ENCODE data around the gene SMAD3.

SMAD3 gene

DNA sequence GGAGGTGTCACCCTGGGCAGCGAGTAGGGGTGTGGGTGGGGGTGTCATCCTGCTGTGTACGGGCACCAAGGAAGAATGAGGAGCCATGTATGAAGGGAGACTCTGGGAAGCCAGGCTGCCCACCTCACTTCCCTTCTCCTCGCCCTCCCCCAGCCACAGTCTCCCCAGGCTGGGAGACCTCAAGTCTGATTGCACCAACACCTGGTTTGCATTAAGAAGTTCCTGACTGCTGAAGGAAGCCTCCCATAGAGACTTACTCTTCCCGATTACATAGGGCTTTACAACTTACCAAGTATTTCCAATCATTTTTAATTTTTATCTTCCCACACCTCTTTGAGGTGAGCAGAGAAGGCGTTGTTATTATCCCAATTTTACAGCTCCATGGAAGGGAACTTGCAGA, 29.5 kb upstream of the SMAD3 start:
- no peaks in the 10 kb centered on the region for H3K36me3 ChIP-seq (ENCODE audit: control insufficient read depth in 4 of 4, insufficient read depth in 4 of 4, low read length in 3 of 4)
- DNase-seq, result no peak
- POLR2A ChIA-PET, result no interaction called here
- H3K4me1 ChIP-seq (ENCODE audit: control extremely low read depth in 1 of 4, control insufficient read depth in 4 of 4, insufficient read depth in 4 of 4, low read length in 3 of 4), result peaks cover 11 to 35% (median 28%) of the 10 kb centered on the region in 4 experiments
- H3K27ac ChIP-seq (ENCODE audit: insufficient read depth in 1 of 2, low read depth in 1 of 2, low read length in 2 of 2, poor library complexity in 1 of 2, severe bottlenecking in 2 of 2), result no peak overlapping the region
- H3K4me3 ChIP-seq (ENCODE audit: control insufficient read depth in 1 of 7, extremely low read depth in 1 of 7, insufficient read depth in 4 of 7, low read depth in 2 of 7, low read length in 6 of 7), result no peak overlapping the region
- peaks cover 0 to 17% (median 5%) of the 10 kb centered on the region in 5 experiments for H3K27me3 ChIP-seq (replicated peaks in 2 of 5; ENCODE audit: control insufficient read depth in 4 of 5, insufficient read depth in 5 of 5, low read length in 4 of 5)
- CTCF ChIA-PET, result interaction anchor here (4.0 kb wide), 1 partner anchor 9 kb away, joined by 14 read pairs; no protein-coding TSS in a partner anchor
- no peaks in the 10 kb centered on the region for H3K9me3 ChIP-seq (ENCODE audit: control extremely low read depth in 1 of 5, control insufficient read depth in 4 of 5, insufficient read depth in 2 of 5, low read depth in 1 of 5, low read length in 4 of 5)
- 93% methylated on average over 3 of the region's 5 CpGs for WGBS (ENCODE audit: insufficient coverage)

DNA sequence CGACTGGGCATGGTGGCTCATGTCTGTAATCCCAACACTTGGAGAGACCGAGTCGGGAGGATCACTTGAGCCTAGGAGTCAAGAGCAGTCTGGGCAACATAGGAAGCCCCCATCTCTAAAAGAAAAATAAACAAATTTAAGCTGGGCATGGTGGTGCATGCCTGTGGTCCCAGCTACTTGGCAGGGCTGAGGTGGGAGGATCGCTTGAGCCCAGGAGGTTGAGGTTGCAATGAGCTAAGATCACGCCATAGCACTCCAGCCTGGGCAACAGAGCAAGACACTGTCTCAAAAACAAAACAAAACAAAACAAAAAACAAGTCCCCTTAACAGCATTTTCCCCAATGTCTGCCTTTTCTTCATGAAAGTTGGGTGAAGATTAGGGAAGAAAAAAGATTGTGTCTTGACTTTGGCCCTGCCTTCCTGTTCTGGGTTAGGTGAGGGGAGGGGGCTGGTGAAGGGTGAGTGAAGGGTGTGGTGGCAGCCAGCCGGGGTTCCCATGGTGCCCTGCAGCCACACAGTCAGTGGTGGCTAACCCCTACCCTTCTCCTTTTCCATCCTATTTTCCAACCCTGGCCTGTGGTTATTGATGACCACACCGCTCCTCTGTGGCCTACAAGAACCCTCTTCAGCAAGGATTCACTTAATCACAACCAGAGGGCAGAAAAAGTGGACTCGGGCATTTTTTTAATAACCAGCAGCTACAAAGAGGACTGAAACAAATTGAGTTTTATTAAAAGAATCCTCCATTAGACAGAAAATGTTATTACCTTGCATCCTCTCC, 28.4 kb upstream of the SMAD3 start:
- POLR2A ChIA-PET, result no interaction called here
- CTCF ChIA-PET, result interaction anchor here (0.9 to 4.0 kb wide), 3 partner anchors 10 to 29 kb away, joined by 3 to 14 read pairs (median 4); partner anchors contain the start of gene SMAD3
- H3K27ac ChIP-seq (ENCODE audit: insufficient read depth in 1 of 2, low read depth in 1 of 2, low read length in 2 of 2, poor library complexity in 1 of 2, severe bottlenecking in 2 of 2), result no peak overlapping the region

DNA sequence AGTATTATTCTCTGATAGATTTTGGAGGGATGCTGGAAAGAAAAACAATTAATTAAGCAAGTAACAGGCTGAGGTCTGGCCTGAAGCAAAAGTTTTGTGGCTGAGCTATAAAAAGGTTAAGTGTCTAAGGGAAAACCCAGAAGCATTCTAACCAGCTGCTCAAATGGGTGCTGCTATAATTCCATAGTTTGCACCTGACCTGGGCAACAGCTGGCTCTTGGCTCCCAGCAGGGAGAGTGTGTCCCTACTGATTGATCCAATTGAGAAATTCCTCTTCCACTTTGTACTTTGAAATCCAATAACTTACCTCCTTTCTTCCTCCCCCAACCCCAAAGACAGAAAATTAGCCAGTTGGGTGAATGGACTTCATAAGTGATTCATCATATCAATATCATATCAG, 27.7 kb upstream of the SMAD3 start:
- ChIA-PET CTCF (interaction anchor here (0.9 to 4.0 kb wide), 3 partner anchors 10 to 28 kb away, joined by 3 to 14 read pairs (median 4); partner anchors contain the start of gene SMAD3), POLR2A (no interaction called here)
- Histone ChIP-seq H3K9me3 (ENCODE audit: control extremely low read depth in 1 of 5, control insufficient read depth in 4 of 5, insufficient read depth in 2 of 5, low read depth in 1 of 5, low read length in 4 of 5) (no peaks in the 10 kb centered on the region), H3K4me1 (ENCODE audit: control extremely low read depth in 1 of 4, control insufficient read depth in 4 of 4, insufficient read depth in 4 of 4, low read length in 3 of 4) (peaks cover 11 to 44% (median 37%) of the 10 kb centered on the region in 4 experiments), H3K27ac (ENCODE audit: insufficient read depth in 1 of 2, low read depth in 1 of 2, low read length in 2 of 2, poor library complexity in 1 of 2, severe bottlenecking in 2 of 2) (no peak overlapping the region), H3K4me3 (ENCODE audit: control insufficient read depth in 1 of 7, extremely low read depth in 1 of 7, insufficient read depth in 4 of 7, low read depth in 2 of 7, low read length in 6 of 7) (no peak overlapping the region), H3K27me3 (replicated peaks in 2 of 5; ENCODE audit: control insufficient read depth in 4 of 5, insufficient read depth in 5 of 5, low read length in 4 of 5) (peaks cover 0 to 13% (median 5%) of the 10 kb centered on the region in 5 experiments), H3K36me3 (ENCODE audit: control insufficient read depth in 4 of 4, insufficient read depth in 4 of 4, low read length in 3 of 4) (no peaks in the 10 kb centered on the region)
- DNase-seq, result no peak

More for the DNA sequence above, 28.4 kb upstream of the SMAD3 start:
- peaks cover 0 to 17% (median 5%) of the 10 kb centered on the region in 5 experiments for H3K27me3 ChIP-seq (replicated peaks in 2 of 5; ENCODE audit: control insufficient read depth in 4 of 5, insufficient read depth in 5 of 5, low read length in 4 of 5)
- 90% methylated on average over 2 of the region's 8 CpGs for WGBS (ENCODE audit: insufficient coverage)
- H3K4me1 ChIP-seq (ENCODE audit: control extremely low read depth in 1 of 4, control insufficient read depth in 4 of 4, insufficient read depth in 4 of 4, low read length in 3 of 4), result peaks cover 11 to 36% (median 33%) of the 10 kb centered on the region in 4 experiments
- peak overlapping the region in 1 of 7 experiments; percentile 19 for H3K4me3 ChIP-seq (ENCODE audit: control insufficient read depth in 1 of 7, extremely low read depth in 1 of 7, insufficient read depth in 4 of 7, low read depth in 2 of 7, low read length in 6 of 7)
- DNase-seq, result peak in 2 of 3 donors; percentile 48 to 61
- no peaks in the 10 kb centered on the region for H3K9me3 ChIP-seq (ENCODE audit: control extremely low read depth in 1 of 5, control insufficient read depth in 4 of 5, insufficient read depth in 2 of 5, low read depth in 1 of 5, low read length in 4 of 5)
- H3K36me3 ChIP-seq (ENCODE audit: control insufficient read depth in 4 of 4, insufficient read depth in 4 of 4, low read length in 3 of 4), result no peaks in the 10 kb centered on the region

DNA sequence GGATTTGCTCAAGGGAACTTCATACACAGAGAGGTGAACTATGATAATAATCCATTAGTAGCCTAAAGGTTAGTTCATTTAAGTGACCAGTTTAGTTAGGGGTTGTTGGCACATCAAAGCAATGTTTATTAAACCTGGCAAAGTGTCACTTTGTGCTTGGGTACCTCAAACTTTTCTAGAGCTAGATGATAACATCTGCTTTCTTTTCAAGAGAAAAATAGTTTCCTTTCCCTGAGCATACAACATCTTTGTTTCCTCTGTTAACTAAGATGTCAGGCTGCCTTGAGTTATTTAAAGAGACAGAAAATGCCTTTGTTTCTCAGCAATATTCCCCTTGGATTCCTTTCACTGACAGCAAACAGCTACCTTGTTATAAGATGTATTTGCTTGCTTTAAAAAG, 26.7 kb upstream of the SMAD3 start:
- Histone ChIP-seq H3K9me3 (ENCODE audit: control extremely low read depth in 1 of 5, control insufficient read depth in 4 of 5, insufficient read depth in 2 of 5, low read depth in 1 of 5, low read length in 4 of 5) (no peaks in the 10 kb centered on the region), H3K4me3 (ENCODE audit: control insufficient read depth in 1 of 7, extremely low read depth in 1 of 7, insufficient read depth in 4 of 7, low read depth in 2 of 7, low read length in 6 of 7) (no peak overlapping the region), H3K27ac (ENCODE audit: insufficient read depth in 1 of 2, low read depth in 1 of 2, low read length in 2 of 2, poor library complexity in 1 of 2, severe bottlenecking in 2 of 2) (no peak overlapping the region), H3K27me3 (replicated peaks in 2 of 5; ENCODE audit: control insufficient read depth in 4 of 5, insufficient read depth in 5 of 5, low read length in 4 of 5) (peaks cover 0 to 4% (median 0%) of the 10 kb centered on the region in 5 experiments), H3K4me1 (ENCODE audit: control extremely low read depth in 1 of 4, control insufficient read depth in 4 of 4, insufficient read depth in 4 of 4, low read length in 3 of 4) (peaks cover 11 to 43% (median 30%) of the 10 kb centered on the region in 4 experiments), H3K36me3 (ENCODE audit: control insufficient read depth in 4 of 4, insufficient read depth in 4 of 4, low read length in 3 of 4) (no peaks in the 10 kb centered on the region)
- POLR2A ChIA-PET, result no interaction called here
- DNase-seq, result peak in 1 of 3 donors; percentile 42
- CTCF ChIA-PET, result interaction anchor here (1.4 to 4.0 kb wide), 2 partner anchors 9 to 12 kb away, joined by 4 to 14 read pairs; no protein-coding TSS in a partner anchor

DNA sequence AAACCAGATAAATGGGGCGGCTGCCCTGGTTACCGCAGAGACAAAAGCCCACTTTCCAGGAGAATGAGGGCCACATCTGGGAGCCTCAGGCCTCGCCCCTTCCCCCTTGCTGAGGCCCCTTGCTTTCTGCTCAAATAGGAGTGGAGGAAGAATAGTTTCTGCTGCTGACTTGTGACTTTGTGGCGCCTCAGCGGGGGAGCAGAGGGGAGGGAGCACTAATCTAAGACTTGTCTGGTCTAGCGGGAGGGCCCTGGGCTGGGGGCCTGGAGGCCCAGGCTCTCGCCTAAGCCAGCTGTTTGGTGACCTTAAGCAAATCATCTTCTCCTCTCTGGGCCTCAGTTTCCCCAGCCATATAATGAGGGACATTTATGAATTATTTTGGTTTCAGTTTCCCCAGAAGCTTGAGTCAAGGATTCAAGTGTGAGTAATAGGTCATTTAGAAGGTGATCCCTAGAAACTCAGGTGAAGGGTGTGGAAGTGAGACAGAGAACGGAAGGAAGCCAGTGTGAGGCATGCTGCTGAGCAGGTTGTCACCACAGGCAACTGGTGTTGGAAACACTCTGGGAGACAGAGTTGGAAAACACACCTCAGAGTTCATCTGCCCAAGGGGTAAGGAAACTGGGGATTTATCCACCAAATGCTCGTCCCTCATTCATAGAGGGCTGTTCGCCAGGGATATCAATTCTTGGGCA, 25.9 kb upstream of the SMAD3 start:
- 38% methylated on average over 8 of the region's 10 CpGs for WGBS (ENCODE audit: insufficient coverage)
- peak overlapping the region in 1 of 2 experiments; percentile 65 for H3K27ac ChIP-seq (ENCODE audit: insufficient read depth in 1 of 2, low read depth in 1 of 2, low read length in 2 of 2, poor library complexity in 1 of 2, severe bottlenecking in 2 of 2)
- H3K4me3 ChIP-seq (ENCODE audit: control insufficient read depth in 1 of 7, extremely low read depth in 1 of 7, insufficient read depth in 4 of 7, low read depth in 2 of 7, low read length in 6 of 7), result peak overlapping the region in 4 of 7 experiments; percentile 11 to 53 (median 34)
- ChIA-PET CTCF (interaction anchor here (4.0 kb wide), 1 partner anchor 12 kb away, joined by 14 read pairs; no protein-coding TSS in a partner anchor), POLR2A (no interaction called here)
- peaks cover 11 to 40% (median 27%) of the 10 kb centered on the region in 4 experiments for H3K4me1 ChIP-seq (ENCODE audit: control extremely low read depth in 1 of 4, control insufficient read depth in 4 of 4, insufficient read depth in 4 of 4, low read length in 3 of 4)
- peak; percentile 44 to 91 (median 83) for DNase-seq
- H3K9me3 ChIP-seq (ENCODE audit: control extremely low read depth in 1 of 5, control insufficient read depth in 4 of 5, insufficient read depth in 2 of 5, low read depth in 1 of 5, low read length in 4 of 5), result no peaks in the 10 kb centered on the region
- H3K27me3 ChIP-seq (replicated peaks in 2 of 5; ENCODE audit: control insufficient read depth in 4 of 5, insufficient read depth in 5 of 5, low read length in 4 of 5), result no peaks in the 10 kb centered on the region
- no peaks in the 10 kb centered on the region for H3K36me3 ChIP-seq (ENCODE audit: control insufficient read depth in 4 of 4, insufficient read depth in 4 of 4, low read length in 3 of 4)

DNA sequence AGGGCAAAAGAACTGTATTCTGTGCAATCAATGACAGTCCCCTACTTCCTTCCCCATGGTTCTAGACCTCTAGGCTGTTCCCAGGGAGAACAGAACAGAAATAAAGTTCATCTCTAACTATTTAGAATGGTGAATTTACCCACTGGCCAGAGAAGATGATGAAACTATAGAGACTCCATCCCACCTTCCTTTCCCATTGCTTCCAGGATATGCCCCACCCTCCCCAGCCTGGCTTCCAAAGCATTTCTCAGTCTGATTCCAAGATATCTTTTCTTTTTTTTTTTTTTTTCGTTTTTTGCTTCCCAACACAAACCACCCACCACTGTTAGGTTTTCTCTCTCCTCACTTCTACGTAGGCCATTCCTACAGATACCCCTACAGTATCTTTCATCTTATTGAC, 25.1 kb upstream of the SMAD3 start:
- peak overlapping the region in 1 of 7 experiments; percentile 50 for H3K4me3 ChIP-seq (ENCODE audit: control insufficient read depth in 1 of 7, extremely low read depth in 1 of 7, insufficient read depth in 4 of 7, low read depth in 2 of 7, low read length in 6 of 7)
- no peak for DNase-seq
- no peaks in the 10 kb centered on the region for H3K27me3 ChIP-seq (replicated peaks in 2 of 5; ENCODE audit: control insufficient read depth in 4 of 5, insufficient read depth in 5 of 5, low read length in 4 of 5)
- no peaks in the 10 kb centered on the region for H3K9me3 ChIP-seq (ENCODE audit: control extremely low read depth in 1 of 5, control insufficient read depth in 4 of 5, insufficient read depth in 2 of 5, low read depth in 1 of 5, low read length in 4 of 5)
- peak overlapping the region in 1 of 2 experiments; percentile 65 for H3K27ac ChIP-seq (ENCODE audit: insufficient read depth in 1 of 2, low read depth in 1 of 2, low read length in 2 of 2, poor library complexity in 1 of 2, severe bottlenecking in 2 of 2)
- peaks cover 11 to 40% (median 27%) of the 10 kb centered on the region in 4 experiments for H3K4me1 ChIP-seq (ENCODE audit: control extremely low read depth in 1 of 4, control insufficient read depth in 4 of 4, insufficient read depth in 4 of 4, low read length in 3 of 4)
- CTCF ChIA-PET, result no interaction called here
- no peaks in the 10 kb centered on the region for H3K36me3 ChIP-seq (ENCODE audit: control insufficient read depth in 4 of 4, insufficient read depth in 4 of 4, low read length in 3 of 4)
- POLR2A ChIA-PET, result interaction anchor here (0.7 kb wide), 1 partner anchor 350 kb away, joined by 3 read pairs; no protein-coding TSS in a partner anchor
- WGBS (ENCODE audit: insufficient coverage), result 89% methylated on average over 1 of the region's 2 CpGs
